ENCODE measurements around the gene SPATA18. TPM values are rescaled to one million over a fixed set of nuclear protein-coding genes. Genes with fewer than 3 reads are reported as not detected.
"Not testable (repeated sequence)": the region's sequence is repeated elsewhere in the genome, so short reads cannot be mapped to it uniquely, and the experiment has no call there.

SPATA18 gene
- total RNA-seq, 8 experiments from 2014 or later, result 4.0 to 50.3 (median 13.6) TPM

GRCh38 chr4:52126966-52127365 is 75.9 kb downstream of the SPATA18 start:
- H3K4me3 ChIP-seq, result no peak overlapping the region
- peaks cover 4 to 12% of the 10 kb centered on the region in 2 donors for H3K4me1 ChIP-seq (replicated peaks in 1 of 2)
- in situ Hi-C loops (cut with MboI; ENCODE audit: low pct_unique_long_range_greater_than_20kb in 2 of 9, low sequenced_read_pairs in 9 of 9, unreplicated experiment in 9 of 9), result no loop called here
- peak in 7 of 8 experiments; percentile 82 to 100 (median 100) for ATAC-seq (replicated peaks in 6 of 8)
- WGBS, 10 experiments, result 0 to 100% (median 47%) methylated on average over 1 to 5 of the region's 5 CpGs; no CpG with 5 or more reads in 1 of the 10 experiments
- peak overlapping the region in 1 of 2 donors; percentile 15 for H3K27ac ChIP-seq

- ATAC-seq (replicated peaks in 6 of 8), result no peak
- Histone ChIP-seq H3K27ac (no peak overlapping the region), H3K4me3 (no peak overlapping the region), H3K4me1 (replicated peaks in 1 of 2) (no peaks in the 10 kb centered on the region)
- 0 to 100% (median 65%) methylated on average over 1 to 3 of the region's 3 CpGs for WGBS, 10 experiments
- in situ Hi-C loops (cut with MboI; ENCODE audit: low pct_unique_long_range_greater_than_20kb in 2 of 9, low sequenced_read_pairs in 9 of 9, unreplicated experiment in 9 of 9), result no loop called here
These were observed 84.1 kb downstream of the SPATA18 start for GRCh38 chr4:52135171-52135570.

DNA sequence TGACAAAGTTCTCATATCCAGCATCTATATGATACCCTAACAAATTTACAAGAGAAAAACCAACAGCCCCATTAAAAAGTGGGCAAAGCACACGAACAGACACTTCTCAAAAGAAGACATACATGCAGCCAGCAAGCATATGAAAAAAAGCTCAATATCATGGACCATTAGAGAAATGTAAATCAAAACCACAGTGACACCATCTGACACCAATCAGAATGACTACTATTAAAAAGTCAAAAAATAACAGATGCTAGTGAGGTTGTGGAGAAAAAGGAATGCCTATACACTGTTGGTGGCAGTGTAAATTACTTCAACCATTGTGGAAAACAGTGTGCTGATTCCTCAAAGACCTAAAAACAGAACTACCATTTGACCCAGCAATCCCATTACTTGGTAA is 86.0 kb downstream of the SPATA18 start:
- 0 to 36% (median 0%) methylated on average over 1 of the region's 1 CpG; no CpG with 5 or more reads in 4 of the 10 experiments for WGBS, 10 experiments
- in situ Hi-C loops (cut with MboI; ENCODE audit: low pct_unique_long_range_greater_than_20kb in 2 of 9, low sequenced_read_pairs in 9 of 9, unreplicated experiment in 9 of 9); H3K4me3 ChIP-seq; H3K4me1 ChIP-seq (replicated peaks in 1 of 2); H3K27ac ChIP-seq: not testable (repeated sequence)
- peak in 1 of 8 experiments; percentile 42 for ATAC-seq (replicated peaks in 6 of 8)

DNA sequence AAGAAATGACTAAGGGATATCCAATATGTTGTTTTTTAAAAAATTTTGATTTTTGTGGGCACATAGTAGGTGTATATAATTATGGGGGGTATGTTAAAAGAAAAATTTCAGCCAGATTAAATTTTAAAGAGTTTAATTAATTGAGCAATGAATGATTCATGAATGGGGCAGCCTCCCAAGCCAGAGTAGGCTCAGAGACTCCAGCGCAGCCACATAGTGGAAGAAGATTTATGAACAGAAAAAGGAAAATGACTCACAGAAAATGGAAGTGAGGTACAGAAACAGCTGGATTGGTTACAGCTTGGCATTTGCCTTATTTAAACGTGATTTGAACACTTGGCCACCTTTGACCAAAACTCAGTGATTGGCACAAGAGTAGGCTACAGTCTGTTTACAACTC is 91.7 kb downstream of the SPATA18 start:
- in situ Hi-C loops (cut with MboI; ENCODE audit: low pct_unique_long_range_greater_than_20kb in 2 of 9, low sequenced_read_pairs in 9 of 9, unreplicated experiment in 9 of 9), result no loop called here

DNA sequence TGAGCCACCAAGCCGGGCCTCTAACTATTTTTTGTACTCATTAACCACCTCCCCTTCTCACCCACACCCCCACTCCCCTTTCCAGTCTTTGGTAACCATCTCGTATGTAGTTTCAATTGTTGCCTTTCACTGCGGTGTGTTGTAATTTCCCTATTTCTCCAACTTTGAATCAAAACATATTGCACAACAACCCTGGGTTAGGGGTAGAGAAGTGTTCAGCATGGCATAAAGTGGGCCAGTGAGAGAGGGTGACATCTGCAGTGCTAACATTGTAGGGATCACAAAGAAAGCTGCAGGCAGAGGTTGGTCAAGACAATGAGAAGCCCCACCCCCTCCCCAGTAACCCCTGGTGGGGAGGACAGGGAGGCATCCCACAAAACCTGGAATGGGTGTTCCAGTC is 92.7 kb downstream of the SPATA18 start:
- in situ Hi-C loops (cut with MboI; ENCODE audit: low pct_unique_long_range_greater_than_20kb in 2 of 9, low sequenced_read_pairs in 9 of 9, unreplicated experiment in 9 of 9), result no loop called here
- H3K27ac ChIP-seq, result no peak overlapping the region
- ATAC-seq (replicated peaks in 6 of 8), result peak in 1 of 8 experiments; percentile 26
- 0 to 76% (median 58%) methylated on average over 1 to 3 of the region's 3 CpGs; no CpG with 5 or more reads in 4 of the 10 experiments for WGBS, 10 experiments
- no peaks in the 10 kb centered on the region for H3K4me1 ChIP-seq (replicated peaks in 1 of 2)
- no peak overlapping the region for H3K4me3 ChIP-seq

More for the DNA sequence above, 91.7 kb downstream of the SPATA18 start:
- H3K27ac ChIP-seq, result no peak overlapping the region
- no peak for ATAC-seq (replicated peaks in 6 of 8)
- no peak overlapping the region for H3K4me3 ChIP-seq
- H3K4me1 ChIP-seq (replicated peaks in 1 of 2), result no peaks in the 10 kb centered on the region
- 0 to 100% (median 40%) methylated on average over 1 to 2 of the region's 2 CpGs; no CpG with 5 or more reads in 1 of the 10 experiments for WGBS, 10 experiments

DNA sequence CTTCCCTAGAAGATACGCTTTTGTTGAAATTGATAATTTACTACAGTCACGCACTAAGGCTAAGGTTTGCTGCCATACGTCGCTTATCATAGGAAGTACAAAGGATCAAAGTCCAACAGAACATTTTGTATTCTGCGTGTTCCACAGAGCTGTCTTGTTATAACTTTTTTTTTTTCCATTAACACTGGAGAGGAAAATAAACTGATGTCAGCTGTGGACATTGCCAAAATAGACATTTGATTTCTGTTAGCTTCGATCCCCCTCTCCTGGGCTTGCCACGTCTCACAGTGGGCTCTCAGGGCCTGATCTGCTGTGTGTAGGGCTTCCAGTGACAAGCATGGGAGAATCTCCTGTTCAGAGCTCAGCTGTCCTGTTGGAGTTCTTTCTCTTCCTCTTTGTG is 93.3 kb downstream of the SPATA18 start:
- WGBS, 10 experiments, result 39 to 91% (median 81%) methylated on average over 2 to 7 of the region's 7 CpGs; no CpG with 5 or more reads in 1 of the 10 experiments
- ATAC-seq (replicated peaks in 6 of 8), result no peak
- H3K4me3 ChIP-seq, result no peak overlapping the region
- H3K4me1 ChIP-seq (replicated peaks in 1 of 2), result no peaks in the 10 kb centered on the region
- no peak overlapping the region for H3K27ac ChIP-seq
- in situ Hi-C loops (cut with MboI; ENCODE audit: low pct_unique_long_range_greater_than_20kb in 2 of 9, low sequenced_read_pairs in 9 of 9, unreplicated experiment in 9 of 9), result no loop called here

Other genes starting within 250 kb of the SPATA18 start
- gene DCUN1D4, start 208.2 kb upstream of the SPATA18 start, total RNA-seq, result 10 to 100 TPM; 28.6 to 58.4 (median 44.5) TPM
- 1 to 10 TPM in 2 of 8 experiments, under 1 TPM in 6; 0.11 to 5.5 (median 0.54) TPM for gene LRRC66, start 30.9 kb upstream of the SPATA18 start, total RNA-seq
- gene SGCB, start 13.0 kb upstream of the SPATA18 start, total RNA-seq, result 10 to 100 TPM; 13.4 to 45.9 (median 25.7) TPM

Data from motor neuron (in vitro differentiated cells).